Measurements from ENCODE around the gene TXNDC11.

TXNDC11 gene

DNA sequence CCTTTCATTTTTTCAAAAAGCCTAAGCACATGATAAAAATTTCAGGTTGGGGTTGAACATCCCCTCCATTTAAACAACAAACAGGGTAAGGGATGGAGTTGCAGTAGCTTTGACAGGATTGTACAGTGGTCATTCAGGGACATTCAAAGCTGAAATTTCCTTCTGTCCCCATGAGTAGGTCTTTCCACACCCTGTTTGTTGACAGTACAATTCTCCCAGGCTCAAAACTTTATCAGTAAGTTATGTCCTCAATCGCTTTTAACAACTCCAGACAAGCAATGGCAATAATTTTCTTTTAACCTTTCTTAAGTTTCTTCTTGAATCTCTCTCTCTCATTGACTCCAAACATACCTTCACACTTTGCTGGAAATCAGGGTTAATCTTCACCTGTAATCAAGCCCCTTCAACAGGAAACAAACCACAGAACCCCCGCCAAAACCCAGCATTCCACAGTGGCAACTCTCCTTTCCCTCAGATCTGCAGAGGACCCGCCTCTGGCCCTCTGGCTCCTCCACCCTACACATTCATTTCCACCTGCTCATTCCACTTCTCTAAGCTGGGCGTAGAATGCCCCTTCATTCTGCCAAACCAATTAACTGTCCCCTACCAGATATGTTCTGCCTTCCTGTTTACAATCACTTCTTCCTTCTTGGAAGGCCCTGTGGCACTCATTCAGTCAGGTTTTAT, 20.7 kb downstream of the TXNDC11 start:
- DNase-seq (ENCODE audit: low read depth in 2 of 2, low spot score in 1 of 2) = no peak

DNA sequence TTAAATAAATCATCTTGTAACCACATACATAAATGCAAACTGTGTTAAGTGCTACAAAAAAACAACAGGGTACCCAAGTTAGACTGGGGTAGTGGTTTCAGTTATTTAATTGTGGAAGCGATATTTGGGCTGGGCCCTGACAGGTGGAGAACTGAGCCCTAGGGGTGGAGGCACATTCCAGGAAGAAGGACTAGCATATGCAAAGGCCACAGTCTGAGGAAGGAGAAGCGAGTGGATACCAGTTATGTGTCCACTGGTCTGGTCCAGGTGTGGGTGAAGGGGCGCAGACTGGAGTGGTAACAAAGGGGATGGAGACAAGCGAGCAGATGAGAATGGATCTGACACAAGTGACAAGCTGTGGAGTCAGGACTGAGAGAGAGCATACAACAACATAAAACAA, 22.9 kb downstream of the TXNDC11 start:
- DNase-seq (ENCODE audit: low read depth in 2 of 2, low spot score in 1 of 2) = no peak

DNA sequence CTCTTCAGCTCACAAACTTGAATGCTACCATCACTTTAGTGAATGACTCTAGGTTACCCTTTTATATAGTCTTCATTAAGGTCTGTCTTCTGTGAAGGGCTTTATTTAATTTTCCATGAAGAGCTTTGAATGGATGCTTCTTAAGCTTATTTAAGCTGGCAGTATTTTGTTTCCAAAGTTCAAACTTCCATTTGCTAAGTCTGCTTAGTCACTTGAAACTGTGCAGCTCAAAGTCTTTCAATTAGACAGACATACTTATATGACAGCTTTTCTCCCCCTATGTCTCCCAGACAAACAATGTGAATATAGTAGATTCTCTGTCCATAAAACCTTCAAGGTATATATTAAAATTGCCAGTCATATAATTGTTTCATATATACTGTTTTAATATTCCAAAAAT, 23.5 kb downstream of the TXNDC11 start:
- DNase-seq (ENCODE audit: low read depth in 2 of 2, low spot score in 1 of 2) = no peak

DNA sequence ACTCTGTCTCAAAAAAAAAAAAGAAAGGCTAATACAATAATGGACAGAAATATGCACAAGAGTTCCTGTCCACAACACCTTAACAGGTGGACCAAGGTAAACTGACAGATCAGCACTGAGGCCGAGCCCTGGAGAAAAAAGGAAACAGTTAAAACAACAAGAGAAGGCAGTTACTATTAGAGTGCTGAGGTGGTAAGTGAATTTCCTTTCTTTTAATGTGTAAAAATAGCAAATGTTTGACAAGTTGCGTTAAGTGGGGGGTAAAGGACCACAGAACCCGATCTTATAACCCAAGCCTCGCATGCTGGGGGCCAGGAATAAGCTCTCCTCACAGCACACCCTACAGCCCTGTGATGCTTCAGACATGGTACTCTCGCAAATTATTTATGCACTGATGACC, 24.8 kb downstream of the TXNDC11 start:
- DNase-seq (ENCODE audit: low read depth in 2 of 2, low spot score in 1 of 2) = no peak

DNA sequence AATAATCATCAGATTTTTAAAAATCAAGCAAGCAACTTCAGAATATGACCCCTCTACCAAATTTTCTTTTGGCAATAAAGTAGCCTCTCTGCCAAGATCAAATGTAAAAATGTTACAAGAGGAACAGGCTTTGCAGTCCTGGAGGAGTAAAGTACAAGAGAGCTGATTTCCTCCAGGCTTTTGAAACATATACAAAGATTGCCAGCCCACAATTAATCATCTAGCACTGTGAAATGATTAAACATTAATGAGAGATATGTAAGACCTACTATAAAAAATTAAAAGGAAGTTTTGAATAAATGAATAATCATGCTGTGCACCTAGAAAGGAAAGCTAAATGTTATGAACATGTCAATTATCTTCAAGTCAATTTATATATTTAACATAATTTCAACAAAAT, 26.3 kb downstream of the TXNDC11 start:
- no peak for DNase-seq (ENCODE audit: low read depth in 2 of 2, low spot score in 1 of 2)

DNA sequence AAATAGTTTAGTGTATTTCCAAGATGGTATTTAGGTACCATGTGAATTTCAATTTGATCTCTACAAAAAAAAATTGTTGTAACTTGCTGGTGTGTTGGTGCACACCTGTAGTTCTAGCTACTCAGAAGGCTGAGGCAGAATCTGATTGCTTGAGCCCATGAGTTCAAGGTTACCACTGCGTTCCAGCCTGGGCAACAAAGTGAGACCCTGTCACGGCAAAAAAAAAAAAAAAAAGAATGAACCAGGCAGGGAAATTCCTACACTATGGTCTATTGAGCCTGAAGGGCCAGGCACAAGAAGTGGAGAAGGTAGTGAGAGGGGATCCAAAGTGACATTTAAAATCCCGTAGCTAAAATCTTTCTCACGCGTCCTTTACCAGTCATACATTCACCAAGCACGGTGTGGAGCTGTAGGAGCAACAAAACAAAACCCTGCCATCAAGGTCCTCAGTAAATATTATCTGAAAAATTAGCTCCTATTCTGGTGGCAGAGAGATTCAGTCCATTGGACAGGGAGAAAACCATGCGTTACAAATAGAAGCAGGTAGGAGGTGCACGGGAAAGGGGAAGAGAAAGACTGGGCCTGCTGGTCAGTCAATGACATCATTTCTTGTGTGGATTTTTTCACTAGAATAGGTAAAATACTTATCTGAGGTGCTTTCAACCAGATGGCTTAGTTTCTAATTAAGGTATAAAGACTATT, 27.3 kb downstream of the TXNDC11 start:
- DNase-seq (ENCODE audit: low read depth in 2 of 2, low spot score in 1 of 2) = no peak

DNA sequence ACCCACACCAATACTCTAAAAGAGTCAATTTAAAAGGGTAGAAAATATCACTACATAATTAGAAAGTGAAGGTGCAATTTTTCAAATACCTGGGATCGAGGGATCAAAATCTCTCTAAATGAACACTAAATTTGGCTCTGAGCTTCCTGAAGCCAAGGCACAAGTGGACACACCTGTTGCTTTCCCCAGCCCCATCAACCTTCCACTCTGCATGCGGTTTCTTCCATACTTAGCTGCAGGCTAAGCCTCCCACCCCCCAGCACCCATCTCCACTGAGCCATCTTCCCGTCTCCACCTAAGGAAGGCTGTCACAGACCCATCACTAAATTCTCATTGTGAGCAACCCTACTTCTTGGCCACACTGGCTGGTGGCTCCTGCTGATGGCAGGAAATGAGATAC, 30.5 kb downstream of the TXNDC11 start:
- no peak for DNase-seq (ENCODE audit: low read depth in 2 of 2, low spot score in 1 of 2)

DNA sequence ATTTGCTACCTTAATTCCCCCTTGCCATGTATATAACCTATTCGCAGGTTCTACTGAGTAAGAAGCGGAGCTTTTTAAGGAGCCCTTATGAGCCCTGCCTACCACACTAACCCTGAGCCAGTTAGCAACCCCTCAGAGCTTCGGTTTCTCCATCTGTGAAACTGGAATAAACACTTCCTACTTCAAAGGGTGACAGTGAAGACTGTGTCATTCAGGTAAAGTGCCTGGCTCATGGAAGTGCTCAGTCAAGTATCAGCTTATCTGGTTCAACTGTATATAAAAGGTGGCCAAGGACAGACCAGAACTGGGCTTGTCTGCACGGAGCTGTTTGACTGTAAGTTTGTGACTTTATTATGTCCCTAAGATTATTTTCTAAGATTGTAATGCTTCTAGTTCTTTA, 31.0 kb downstream of the TXNDC11 start:
- no peak for DNase-seq (ENCODE audit: low read depth in 2 of 2, low spot score in 1 of 2)

DNA sequence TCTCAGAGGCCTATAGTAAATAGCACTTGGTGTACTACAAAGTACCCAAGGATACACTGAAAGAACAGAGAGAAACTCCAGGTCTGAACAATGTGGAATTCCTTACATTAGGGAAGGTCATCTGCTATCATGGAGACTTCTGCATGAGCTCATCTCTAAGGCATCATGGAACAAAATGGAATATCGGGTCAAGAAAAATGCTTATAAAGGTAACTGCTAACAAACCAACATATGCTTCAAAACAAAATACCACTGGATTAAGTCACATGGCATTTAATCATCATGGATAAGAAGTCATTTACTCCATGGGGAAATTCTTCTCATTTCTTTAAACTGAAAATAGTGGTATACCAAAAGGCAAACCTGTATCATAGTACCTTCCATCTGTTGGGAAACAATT, 34.2 kb downstream of the TXNDC11 start:
- no peak for DNase-seq (ENCODE audit: low read depth in 2 of 2, low spot score in 1 of 2)

DNA sequence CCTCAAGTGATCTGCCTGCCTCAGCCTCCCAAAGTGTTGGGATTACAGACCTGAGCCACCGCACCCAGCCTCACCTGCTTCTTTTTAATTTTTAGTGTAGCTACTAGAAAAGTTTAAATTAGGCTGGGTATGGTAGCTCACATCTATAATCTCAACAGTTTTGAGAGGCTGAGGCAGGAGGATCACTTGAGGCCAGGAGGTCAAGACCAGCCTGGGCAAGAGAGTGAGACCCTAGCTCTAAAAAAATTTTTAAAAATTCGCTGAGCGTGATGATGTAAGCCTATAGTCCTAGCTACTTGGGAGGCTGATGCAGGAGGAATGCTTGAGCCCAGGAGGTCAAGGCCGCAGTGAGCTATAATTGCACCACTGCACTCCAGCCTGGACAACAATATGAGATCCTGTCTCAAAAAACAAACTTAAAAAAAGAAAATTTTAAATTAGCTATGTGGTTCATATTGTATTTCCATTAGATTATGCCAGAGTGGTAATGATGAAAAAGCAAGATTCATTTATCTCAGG, 34.9 kb downstream of the TXNDC11 start:
- DNase-seq (ENCODE audit: low read depth in 2 of 2, low spot score in 1 of 2) = no peak

DNA sequence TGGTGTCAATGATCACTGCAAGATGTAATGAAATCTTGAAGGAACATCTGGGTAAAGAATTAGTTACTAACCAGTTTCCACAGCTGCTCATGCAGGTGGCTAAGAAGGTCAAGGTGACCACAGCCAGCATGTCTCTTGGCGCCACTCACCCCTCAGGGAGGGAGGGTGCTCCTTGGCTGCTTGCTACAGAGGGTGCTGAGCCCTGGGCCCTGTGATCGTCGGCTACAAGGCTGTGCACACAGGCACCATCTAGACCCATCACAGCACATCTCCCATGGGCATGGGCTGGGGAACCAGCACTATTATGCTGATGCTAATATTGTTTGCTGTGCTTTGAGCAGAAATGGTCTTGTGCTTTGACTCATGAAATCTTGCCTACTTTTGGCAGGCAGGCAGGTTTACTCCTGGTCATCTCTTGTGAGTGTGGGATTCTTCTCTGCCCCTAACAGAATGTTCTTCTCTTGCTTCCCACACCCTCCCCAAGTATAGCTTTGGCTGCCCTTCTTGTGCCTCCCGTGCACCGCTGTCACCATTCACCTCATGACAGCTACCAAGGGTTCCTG, 36.4 kb downstream of the TXNDC11 start:
- no peak for DNase-seq (ENCODE audit: low read depth in 2 of 2, low spot score in 1 of 2)

DNA sequence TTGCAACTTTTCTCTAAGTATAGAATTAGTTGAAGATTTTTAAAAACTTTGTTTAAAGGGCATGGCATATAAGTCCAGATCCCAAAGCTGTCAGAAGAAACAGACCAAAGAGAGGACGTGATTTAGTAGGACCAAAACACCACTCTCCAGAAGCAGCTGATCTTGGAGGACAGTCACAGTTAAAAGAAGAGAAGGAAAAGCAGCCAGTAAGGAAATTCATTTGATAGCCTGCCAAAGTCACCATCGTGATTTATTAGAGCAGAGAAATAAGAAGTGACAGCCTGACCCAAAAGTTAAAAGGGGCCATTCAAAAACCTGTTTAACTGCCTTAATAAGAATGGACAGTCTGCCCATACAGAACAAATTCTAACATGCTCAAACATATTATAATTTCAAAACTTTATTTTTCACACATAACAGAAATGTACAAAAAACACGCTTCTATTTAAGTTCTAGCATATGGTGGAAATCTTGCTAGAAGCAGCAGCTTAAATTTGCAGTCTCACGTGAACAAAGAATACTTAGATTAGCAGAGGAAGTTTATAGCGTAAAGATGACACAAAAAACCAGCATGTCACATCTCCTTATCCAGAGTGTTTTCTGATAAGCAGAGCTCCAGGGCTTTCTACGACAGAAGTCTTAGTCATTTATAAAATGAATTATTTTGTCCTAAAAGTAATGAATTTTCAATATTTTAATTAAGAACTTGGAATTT, 37.2 kb downstream of the TXNDC11 start:
- no peak for DNase-seq (ENCODE audit: low read depth in 2 of 2, low spot score in 1 of 2)

DNA sequence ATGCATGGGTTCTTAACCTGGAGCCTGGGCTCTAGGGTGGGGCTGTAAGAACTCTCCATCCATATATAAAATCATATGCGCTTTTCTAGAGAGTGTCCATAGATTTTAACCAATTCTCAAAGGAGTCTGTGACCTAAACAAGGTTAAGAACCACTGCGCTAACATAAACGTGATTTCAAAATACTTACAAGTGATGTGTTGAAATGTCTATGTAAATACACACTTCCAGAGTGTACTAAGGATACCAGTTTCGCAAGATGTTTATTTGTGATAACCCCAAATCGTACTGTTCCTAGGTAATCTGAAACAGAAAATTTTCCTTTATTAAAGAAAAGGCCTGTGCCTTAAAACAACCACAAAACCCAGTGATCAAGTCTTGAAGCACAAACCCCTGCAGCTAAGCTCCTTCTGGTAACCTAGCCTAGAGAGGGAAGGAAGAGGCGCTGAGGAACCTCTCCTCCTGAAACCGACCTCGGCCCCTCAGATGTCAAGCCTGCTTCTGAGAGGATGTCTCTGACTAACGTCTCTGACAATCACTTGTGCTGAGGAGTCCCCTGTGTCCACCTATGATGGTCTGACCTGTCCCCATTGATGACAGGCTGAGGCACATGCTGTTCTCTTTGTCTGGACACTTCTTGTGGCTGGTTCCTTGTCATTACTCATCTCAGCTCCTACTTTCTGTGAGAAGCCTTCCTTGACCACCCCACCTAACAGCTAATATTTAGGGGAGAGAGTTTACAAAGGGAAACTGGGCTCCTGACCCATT, 42.2 kb downstream of the TXNDC11 start:
- no peak for DNase-seq (ENCODE audit: low read depth in 2 of 2, low spot score in 1 of 2)

DNA sequence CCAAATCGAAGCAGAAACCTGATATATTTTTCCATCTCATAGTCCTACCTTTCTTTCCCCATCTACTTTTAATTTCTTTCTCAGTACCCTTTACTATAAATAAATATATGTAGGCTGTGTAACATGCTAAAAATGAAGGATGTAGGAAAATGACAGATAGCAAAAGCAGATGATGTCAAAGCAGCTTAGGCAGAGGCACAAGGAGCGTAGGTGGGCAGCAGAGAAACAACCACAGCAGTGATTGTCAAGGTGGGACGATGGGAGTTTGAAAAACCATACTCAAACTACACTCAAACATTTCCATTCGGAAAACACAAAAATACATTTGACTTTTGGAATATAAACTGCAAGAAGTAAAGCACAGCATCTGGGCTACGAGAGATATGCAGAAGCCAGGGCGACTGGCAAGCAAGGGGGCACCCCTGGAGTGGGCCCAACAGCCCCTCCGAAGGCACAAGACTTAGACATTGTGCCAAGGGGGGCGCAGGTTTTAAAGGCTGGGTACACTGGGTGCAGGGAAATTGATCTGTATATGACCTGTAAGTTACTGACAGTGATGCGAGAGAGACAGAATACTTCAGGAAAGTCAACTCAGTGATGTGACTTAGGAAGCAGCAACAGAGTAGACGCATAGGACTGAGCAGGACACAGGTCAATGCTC, 43.3 kb downstream of the TXNDC11 start:
- DNase-seq (ENCODE audit: low read depth in 2 of 2, low spot score in 1 of 2) = no peak

DNA sequence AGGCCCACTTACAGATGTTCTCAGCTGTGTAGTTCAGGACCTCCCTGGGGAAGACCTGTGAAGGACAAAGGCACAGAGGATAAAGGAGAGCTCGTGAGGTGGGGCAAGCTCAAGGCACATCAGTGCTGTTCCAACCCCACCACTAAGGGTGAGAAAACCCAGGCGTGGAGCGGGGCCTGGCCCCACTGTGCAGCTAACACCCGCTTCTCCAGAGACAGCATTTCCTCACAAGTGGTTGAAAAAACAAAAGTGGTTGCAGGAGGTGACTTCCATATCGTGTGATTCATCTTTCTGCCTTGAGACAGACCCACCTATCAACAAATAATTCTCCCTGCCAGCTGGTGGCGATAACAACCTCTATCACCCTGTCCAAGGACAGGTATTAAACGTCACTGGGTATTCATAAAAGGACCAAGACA, 44.4 kb downstream of the TXNDC11 start:
- no peak for DNase-seq (ENCODE audit: low read depth in 2 of 2, low spot score in 1 of 2)

DNA sequence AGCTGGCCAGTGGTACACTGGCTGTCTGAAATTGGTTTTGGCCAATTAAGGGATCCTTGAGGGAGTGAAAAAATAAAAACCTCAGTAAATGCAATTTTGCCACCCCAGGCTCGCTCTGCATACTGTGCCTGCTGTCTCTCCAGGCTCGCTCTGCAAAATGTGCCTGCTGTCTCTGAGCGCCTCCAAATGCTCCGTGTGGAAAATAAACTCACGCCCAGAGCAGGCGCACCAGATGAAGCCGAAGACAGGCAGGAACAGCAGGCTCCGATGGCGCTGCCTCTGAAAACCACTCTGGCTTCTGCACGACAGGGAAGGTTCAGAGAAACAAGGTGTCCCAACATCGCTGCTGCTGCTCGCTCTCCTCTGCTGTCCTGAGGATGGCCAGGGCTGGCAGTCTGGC, 45.3 kb downstream of the TXNDC11 start:
- DNase-seq (ENCODE audit: low read depth in 2 of 2, low spot score in 1 of 2) = no peak

DNA sequence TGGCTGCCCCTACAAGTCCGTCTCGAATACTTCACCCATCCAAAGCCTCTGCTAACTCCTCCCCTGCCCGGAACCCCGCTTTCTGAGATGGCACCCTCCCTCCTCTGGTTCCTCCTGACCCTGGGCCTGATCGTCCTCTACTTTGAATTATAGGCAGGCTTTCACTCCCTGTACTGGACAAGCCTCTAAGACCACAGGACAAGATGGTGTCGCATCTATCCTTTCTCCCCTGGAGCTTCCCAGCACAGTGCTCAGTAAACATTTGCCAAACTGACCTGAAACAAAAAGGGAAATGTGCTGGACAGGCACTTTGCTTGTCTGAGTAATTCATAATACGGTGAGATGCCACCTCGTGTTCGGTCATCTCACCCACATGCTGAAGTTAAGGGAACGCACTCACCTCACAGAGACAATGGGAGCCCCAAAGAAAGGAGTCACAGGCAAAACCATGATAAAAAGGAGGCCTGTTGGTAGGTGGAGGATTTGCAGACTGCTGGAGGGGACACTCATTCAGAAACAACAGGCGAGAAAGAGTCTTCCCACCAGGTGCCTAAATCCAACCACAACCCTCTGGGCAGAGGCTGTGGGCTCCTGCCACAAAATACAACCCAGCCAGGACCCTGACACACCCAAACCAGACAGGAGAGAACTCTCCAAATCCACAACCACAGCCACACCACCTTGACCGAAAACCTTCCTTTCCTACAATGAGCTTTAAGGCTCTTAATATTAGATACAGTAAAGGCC, 46.2 kb downstream of the TXNDC11 start:
- no peak for DNase-seq (ENCODE audit: low read depth in 2 of 2, low spot score in 1 of 2)

DNA sequence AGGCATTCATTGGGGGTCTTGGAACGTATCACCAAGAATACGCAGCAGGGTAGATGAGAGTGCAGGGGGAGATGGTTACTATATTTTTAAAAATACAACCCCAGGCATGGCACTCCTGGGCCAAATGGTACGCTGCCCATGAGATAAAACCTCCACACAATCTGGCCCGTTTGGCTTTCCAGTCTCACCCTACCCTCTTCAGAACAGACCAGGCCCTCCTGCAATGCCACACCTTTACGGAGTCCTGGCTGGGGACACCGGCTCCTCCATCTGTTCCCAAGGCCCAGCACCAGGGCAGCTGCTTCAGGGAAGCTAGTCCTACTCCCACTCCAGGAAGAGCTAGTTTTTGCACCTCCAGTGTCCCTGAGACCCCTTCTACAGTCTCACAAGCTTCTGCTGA, 50.0 kb downstream of the TXNDC11 start:
- DNase-seq (ENCODE audit: low read depth in 2 of 2, low spot score in 1 of 2) = no peak

DNA sequence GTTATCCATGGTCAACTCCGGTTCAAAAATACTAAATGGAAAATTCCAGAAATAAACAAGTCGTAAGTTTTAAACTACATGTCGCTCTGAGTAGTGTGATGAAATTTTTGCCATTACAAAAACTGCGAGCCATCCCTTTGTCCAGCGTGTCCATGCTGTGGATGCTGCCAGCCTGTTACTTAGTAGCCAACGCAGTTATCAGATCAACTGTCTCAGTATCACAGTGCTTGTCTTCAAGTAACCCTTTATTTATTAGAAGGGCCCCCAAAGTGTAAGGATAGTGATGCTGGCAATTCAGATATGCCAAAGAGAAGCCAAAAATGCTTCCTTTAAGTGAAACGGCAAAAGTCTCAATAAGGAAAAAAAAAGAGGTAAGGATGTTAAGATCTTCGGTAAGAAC, 50.5 kb downstream of the TXNDC11 start:
- DNase-seq (ENCODE audit: low read depth in 2 of 2, low spot score in 1 of 2) = no peak

DNA sequence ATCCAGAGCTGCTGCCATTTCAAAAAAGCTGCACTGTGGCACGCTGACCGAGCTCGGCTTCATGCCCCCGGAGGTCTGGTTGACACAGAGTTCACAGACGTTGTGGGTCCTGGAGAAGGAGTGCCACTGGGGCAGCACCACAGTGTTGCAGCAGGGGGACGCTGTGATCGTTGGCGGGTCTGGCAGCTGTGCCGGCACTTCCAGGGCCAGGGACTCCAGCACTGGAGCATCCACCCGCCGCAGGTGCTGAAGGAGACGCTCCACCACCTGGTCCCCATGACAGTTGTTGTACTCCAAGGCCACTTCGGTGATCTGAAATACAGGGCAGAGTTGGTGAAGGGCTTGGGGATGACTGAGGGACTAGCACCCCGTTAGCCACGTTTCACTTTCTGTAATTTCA, 50.9 kb downstream of the TXNDC11 start:
- no peak for DNase-seq (ENCODE audit: low read depth in 2 of 2, low spot score in 1 of 2)
